Measurements from ENCODE around the gene TRANK1.

DNA sequence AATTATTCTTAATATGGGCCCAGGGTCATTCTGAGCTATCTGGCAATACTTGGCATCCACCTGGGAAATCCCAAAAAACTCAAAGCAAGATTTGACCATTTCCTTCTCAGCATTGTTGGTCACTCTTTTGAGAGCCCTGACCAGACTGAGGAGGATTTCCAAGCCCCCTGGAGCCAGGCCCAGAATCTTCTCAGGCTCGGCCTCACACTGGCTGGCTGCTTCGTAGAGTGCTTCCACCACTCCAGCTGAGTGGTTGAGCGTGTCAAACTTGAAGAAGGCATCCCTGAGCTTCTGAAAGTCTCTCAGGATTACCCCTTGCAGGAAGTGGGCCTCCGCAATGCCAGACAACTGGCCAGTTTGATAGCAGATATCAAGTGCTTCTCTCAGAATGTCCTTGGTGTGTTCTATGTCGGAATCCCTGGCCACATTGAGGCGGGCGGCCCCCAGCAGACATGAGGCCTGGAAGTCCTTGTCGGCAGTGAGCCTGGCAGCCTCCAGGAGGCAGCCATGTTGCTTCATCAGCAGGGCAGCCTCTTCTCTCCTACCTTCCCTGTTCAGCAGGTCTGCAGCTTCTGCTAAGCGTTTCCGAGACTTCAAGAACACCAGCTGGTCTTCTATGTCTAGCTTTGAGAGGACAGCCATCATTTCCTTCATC lies 111.6 kb downstream of the TRANK1 start:
- TF ChIP-seq, protein P1, sequence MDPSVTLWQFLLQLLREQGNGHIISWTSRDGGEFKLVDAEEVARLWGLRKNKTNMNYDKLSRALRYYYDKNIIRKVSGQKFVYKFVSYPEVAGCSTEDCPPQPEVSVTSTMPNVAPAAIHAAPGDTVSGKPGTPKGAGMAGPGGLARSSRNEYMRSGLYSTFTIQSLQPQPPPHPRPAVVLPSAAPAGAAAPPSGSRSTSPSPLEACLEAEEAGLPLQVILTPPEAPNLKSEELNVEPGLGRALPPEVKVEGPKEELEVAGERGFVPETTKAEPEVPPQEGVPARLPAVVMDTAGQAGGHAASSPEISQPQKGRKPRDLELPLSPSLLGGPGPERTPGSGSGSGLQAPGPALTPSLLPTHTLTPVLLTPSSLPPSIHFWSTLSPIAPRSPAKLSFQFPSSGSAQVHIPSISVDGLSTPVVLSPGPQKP (IDR thresholded peaks at IDR 0.05; ENCODE audit: borderline replicate concordance, low read depth, low read length), result no peak
- TF ChIP-seq MAZ (IDR thresholded peaks at IDR 0.05; ENCODE audit: borderline replicate concordance, low read depth, low read length) (no peak), POLR2A (IDR thresholded peaks at IDR 0.05; ENCODE audit: low read depth, low read length) (no peak), BHLHE40 (IDR thresholded peaks at IDR 0.05; ENCODE audit: low read depth, low read length) (no peak), NFE2L2 (IDR thresholded peaks at IDR 0.05; ENCODE audit: low read depth, low read length) (no peak), FOS (IDR thresholded peaks at IDR 0.05; ENCODE audit: low read depth, low read length) (no peak), CEBPB (IDR thresholded peaks at IDR 0.05; ENCODE audit: low read depth, low read length) (no peak), MXI1 (IDR thresholded peaks at IDR 0.05; ENCODE audit: borderline replicate concordance, low read depth, low read length) (no peak), RFX5 (IDR thresholded peaks at IDR 0.05; ENCODE audit: low read depth, low read length) (no peak), MAFK (IDR thresholded peaks at IDR 0.05; ENCODE audit: low read depth, low read length) (no peak), RAD21 (IDR thresholded peaks at IDR 0.05; ENCODE audit: low read length) (no peak), CHD1 (IDR thresholded peaks at IDR 0.05; ENCODE audit: low read depth, low read length) (no peak)
- TF ChIP-seq, protein P2, sequence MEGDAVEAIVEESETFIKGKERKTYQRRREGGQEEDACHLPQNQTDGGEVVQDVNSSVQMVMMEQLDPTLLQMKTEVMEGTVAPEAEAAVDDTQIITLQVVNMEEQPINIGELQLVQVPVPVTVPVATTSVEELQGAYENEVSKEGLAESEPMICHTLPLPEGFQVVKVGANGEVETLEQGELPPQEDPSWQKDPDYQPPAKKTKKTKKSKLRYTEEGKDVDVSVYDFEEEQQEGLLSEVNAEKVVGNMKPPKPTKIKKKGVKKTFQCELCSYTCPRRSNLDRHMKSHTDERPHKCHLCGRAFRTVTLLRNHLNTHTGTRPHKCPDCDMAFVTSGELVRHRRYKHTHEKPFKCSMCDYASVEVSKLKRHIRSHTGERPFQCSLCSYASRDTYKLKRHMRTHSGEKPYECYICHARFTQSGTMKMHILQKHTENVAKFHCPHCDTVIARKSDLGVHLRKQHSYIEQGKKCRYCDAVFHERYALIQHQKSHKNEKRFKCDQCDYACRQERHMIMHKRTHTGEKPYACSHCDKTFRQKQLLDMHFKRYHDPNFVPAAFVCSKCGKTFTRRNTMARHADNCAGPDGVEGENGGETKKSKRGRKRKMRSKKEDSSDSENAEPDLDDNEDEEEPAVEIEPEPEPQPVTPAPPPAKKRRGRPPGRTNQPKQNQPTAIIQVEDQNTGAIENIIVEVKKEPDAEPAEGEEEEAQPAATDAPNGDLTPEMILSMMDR (conservative IDR thresholded peaks at IDR 0.05; ENCODE audit: low read depth, low read length), result no peak
- TF ChIP-seq, protein P3, sequence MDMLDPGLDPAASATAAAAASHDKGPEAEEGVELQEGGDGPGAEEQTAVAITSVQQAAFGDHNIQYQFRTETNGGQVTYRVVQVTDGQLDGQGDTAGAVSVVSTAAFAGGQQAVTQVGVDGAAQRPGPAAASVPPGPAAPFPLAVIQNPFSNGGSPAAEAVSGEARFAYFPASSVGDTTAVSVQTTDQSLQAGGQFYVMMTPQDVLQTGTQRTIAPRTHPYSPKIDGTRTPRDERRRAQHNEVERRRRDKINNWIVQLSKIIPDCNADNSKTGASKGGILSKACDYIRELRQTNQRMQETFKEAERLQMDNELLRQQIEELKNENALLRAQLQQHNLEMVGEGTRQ (IDR thresholded peaks at IDR 0.05; ENCODE audit: low read depth, low read length), result no peak

Measured in IMR-90 (cell line).